ENCODE results near the gene CAMSAP3.

GRCh38 chr19:7595466-7596133 is at the start of gene CAMSAP3:
- TF ChIP-seq CTCF (conservative IDR thresholded peaks at IDR 0.05; ENCODE audit: low read depth, low read length) = no peak
- TF ChIP-seq EZH2 (IDR thresholded peaks at IDR 0.05; ENCODE audit: low read length, unreplicated experiment) = no peak
